ENCODE measurements around the gene DPEP2. TPM values are rescaled to one million over a fixed set of nuclear protein-coding genes. Genes with fewer than 3 reads are reported as not detected.
"Not testable (repeated sequence)": the region's sequence is repeated elsewhere in the genome, so short reads cannot be mapped to it uniquely, and the experiment has no call there.

DPEP2 gene
- total RNA-seq, 6 experiments from 2014 or later, result 0.93 to 2.3 (median 1.6) TPM

DNA sequence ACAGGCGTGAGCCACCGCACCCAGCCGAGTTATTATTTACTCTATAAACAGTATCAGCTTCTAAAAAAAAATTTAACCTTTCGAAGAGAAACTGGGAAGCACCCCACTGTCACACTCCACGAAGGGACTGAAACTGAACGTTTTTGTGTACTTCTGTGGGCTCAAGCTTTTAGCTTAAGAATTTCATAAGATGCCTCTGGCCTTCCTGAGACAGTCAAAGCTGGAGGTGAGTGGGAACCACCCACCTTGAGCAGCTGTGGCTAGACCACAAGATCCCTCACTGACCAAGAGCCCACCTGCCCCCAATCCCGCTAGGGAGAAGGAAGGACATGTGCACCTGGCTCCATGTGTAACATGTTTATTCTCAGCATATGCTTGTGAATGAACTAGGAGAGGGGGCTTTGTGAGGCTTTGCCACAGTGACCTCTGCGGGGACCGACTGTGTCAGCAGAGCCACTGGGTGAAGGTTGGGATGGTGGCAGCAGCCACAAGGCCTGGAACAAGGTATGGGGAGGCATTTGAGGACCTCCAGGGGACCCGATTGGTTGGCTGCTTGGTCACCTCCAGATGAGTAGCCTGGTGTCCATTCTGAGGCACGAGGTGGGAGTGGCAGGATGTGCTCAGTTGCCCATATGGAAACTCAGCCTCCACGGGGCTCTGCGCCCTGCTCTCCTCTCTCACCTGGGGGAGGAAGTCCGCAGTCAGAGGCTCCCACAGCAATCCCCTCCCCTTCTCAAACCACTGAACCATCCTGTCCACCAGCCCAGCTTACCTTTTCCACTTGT is 23.8 kb downstream of the DPEP2 start:
- Histone ChIP-seq H3K36me3 (no peaks in the 10 kb centered on the region), H3K27ac (no peak overlapping the region), H3K4me3 (no peak overlapping the region), H3K27me3 (no peaks in the 10 kb centered on the region), H3K4me1 (no peaks in the 10 kb centered on the region), H3K9me3 (no peaks in the 10 kb centered on the region)
- ATAC-seq (no peak), DNase-seq (no peak)
- TF ChIP-seq, protein P1, sequence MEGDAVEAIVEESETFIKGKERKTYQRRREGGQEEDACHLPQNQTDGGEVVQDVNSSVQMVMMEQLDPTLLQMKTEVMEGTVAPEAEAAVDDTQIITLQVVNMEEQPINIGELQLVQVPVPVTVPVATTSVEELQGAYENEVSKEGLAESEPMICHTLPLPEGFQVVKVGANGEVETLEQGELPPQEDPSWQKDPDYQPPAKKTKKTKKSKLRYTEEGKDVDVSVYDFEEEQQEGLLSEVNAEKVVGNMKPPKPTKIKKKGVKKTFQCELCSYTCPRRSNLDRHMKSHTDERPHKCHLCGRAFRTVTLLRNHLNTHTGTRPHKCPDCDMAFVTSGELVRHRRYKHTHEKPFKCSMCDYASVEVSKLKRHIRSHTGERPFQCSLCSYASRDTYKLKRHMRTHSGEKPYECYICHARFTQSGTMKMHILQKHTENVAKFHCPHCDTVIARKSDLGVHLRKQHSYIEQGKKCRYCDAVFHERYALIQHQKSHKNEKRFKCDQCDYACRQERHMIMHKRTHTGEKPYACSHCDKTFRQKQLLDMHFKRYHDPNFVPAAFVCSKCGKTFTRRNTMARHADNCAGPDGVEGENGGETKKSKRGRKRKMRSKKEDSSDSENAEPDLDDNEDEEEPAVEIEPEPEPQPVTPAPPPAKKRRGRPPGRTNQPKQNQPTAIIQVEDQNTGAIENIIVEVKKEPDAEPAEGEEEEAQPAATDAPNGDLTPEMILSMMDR (IDR thresholded peaks at IDR 0.05), result no peak
- no peak for TF ChIP-seq POLR2A (IDR thresholded peaks at IDR 0.05)
- intact Hi-C loops (cut with DNase I), result no loop called here
- 47% methylated on average over 6 of the region's 14 CpGs for WGBS (ENCODE audit: insufficient coverage, low coverage, low lambda C conversion rate, missing lambda C conversion rate)

DNA sequence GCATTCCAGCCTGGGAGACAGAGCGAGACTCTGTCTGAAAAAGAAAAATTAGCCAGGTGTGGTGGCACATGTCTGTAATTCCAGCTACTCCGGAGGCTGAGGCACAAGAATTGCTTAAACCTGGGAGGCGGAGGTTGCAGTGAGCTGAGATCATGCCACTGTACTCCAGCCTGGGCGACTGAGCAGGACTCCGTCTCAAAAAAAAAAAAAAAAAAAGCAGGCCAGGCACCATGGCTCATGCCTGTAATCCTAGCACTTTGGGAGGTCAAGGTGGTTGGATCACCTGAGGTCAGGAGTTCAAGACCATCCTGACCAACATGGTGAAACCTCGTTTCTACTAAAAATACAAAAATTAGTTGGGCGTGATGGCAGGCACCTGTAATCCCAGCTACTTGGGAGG is 27.0 kb downstream of the DPEP2 start:
- 64% methylated on average over 2 of the region's 7 CpGs for WGBS (ENCODE audit: insufficient coverage, low coverage, low lambda C conversion rate, missing lambda C conversion rate)
- H3K9me3 ChIP-seq; H3K27ac ChIP-seq; H3K27me3 ChIP-seq; H3K4me3 ChIP-seq; H3K4me1 ChIP-seq; intact Hi-C loops (cut with DNase I); DNase-seq; ATAC-seq; H3K36me3 ChIP-seq: not testable (repeated sequence)

DNA sequence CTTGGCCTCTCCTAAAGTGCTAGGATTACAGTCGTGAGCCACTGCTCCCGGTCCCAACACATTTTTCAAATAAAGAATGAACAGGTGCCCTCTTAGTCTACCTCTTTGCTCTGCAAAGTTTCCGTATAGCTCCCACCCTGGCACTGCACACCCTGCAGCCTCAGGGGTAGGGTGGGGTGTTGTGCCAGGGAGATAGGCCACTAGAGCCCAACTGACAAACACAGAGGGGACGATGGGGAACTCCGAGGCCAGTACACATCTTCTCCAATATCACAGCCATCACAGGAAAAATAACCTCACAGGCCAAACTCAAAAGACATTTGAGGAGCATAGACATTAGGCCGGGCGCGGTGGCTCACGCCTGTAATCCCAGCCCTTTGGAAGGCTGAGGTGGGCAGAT is 28.2 kb downstream of the DPEP2 start:
- Histone ChIP-seq H3K9me3 (no peaks in the 10 kb centered on the region), H3K36me3 (no peaks in the 10 kb centered on the region), H3K4me3 (no peak overlapping the region), H3K27me3 (no peaks in the 10 kb centered on the region), H3K27ac (no peak overlapping the region), H3K4me1 (peaks cover 0 to 13% (median 2%) of the 10 kb centered on the region in 4 donors)
- intact Hi-C loops (cut with DNase I), result no loop called here
- DNase-seq, result no peak
- 91% methylated on average over 9 of the region's 9 CpGs for WGBS (ENCODE audit: insufficient coverage, low coverage, low lambda C conversion rate, missing lambda C conversion rate)
- TF ChIP-seq, protein P1 (IDR thresholded peaks at IDR 0.05), result no peak
- TF ChIP-seq POLR2A (IDR thresholded peaks at IDR 0.05), result no peak
- no peak for ATAC-seq

DNA sequence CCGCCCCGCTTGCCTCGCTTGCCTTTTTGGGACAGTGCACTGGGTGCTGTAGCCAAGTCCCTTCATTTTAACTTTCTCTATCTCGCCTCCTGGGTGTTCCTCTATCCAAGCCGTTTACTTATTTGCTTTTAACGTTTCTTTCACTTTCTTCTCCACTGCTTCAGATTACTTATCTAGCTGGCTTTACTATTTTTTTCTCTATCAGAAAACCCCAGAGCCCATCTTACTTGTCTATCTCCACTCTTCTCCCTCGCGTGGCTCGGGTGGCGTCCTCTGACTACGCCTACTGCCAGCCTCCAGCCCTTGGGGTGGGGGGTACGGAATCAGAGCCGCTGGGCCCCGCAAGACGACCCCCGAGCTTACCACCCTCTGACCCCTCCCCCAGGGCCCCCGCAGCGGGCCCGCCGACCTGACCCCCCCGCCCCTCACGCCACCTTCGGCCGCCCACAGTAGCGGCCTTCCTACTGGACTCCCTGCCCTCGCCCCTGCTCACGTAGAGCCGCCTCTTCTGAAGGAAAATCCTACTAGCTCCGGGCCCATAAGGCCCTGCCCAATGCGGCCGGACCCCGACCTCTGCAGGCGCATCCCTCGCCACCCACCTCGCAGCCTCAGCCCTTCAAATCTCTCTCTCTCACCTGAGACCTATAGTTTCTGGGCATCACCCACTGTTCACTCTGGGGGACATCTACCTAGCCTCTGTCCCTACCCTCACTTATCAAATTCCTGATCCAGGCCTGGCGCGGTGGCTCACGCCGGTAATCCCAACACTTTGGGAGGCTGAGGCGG is 29.8 kb downstream of the DPEP2 start:
- peak overlapping the region; percentile 72 to 90 (median 76) for H3K27ac ChIP-seq
- H3K4me3 ChIP-seq, result peak overlapping the region; percentile 79 to 91 (median 88)
- TF ChIP-seq, protein P1 (IDR thresholded peaks at IDR 0.05), result no peak
- TF ChIP-seq POLR2A (IDR thresholded peaks at IDR 0.05), result no peak
- H3K9me3 ChIP-seq, result no peaks in the 10 kb centered on the region
- H3K36me3 ChIP-seq, result no peaks in the 10 kb centered on the region
- ATAC-seq (no peak), DNase-seq (no peak)
- intact Hi-C loops (cut with DNase I), result no loop called here
- H3K4me1 ChIP-seq, result peaks cover 0 to 19% (median 2%) of the 10 kb centered on the region in 4 donors
- no peaks in the 10 kb centered on the region for H3K27me3 ChIP-seq
- 46% methylated on average over 29 of the region's 40 CpGs for WGBS (ENCODE audit: insufficient coverage, low coverage, low lambda C conversion rate, missing lambda C conversion rate)
